Parathyroid adenoma (tissue), 2 donors: ENCODE results near the gene KCNIP1.

Experiments
- H2AFZ ChIP-seq: fragments of 300-600 bp; sonication (generic); one replicate; pipeline ENCODE4 v1.7.0; 2017; ENCODE audit warnings: antibody characterized with exemption, mild to moderate bottlenecking
- H3K27ac ChIP-seq: fragments of 300-600 bp; sonication (generic); one replicate; pipeline ENCODE4 v1.7.0; 2017
- H3K27me3 ChIP-seq: fragments of 300-600 bp; sonication (generic); one replicate; pipeline ENCODE4 v1.7.0; 2017; ENCODE audit warnings: low read length; ENCODE audit not compliant: control insufficient read depth, insufficient read depth
- H3K36me3 ChIP-seq: fragments of 300-600 bp; sonication (generic); one replicate; pipeline ENCODE4 v1.7.0; 2017; ENCODE audit warnings: low read length; ENCODE audit not compliant: control insufficient read depth, insufficient read depth
- H3K4me1 ChIP-seq: fragments of 300-600 bp; sonication (generic); one replicate; pipeline ENCODE4 v1.7.0; 2017; ENCODE audit warnings: control low read depth
- H3K4me2 ChIP-seq: fragments of 300-600 bp; sonication (generic); one replicate; pipeline ENCODE4 v1.7.0; 2017; ENCODE audit warnings: low read length
- H3K4me3 ChIP-seq: fragments of 300-600 bp; sonication (generic); one replicate; pipeline ENCODE4 v1.7.0; 2017; ENCODE audit warnings: low read depth, low read length
- H3K79me2 ChIP-seq: fragments of 300-600 bp; sonication (generic); one replicate; pipeline ENCODE4 v1.7.0; 2017; ENCODE audit warnings: control low read depth
- H3K9ac ChIP-seq: fragments of 300-600 bp; sonication (generic); one replicate; pipeline ENCODE4 v1.7.0; 2017; ENCODE audit warnings: mild to moderate bottlenecking
- H3K9me3 ChIP-seq: fragments of 300-600 bp; sonication (generic); one replicate; pipeline ENCODE4 v1.7.0; 2017; ENCODE audit warnings: low read length; ENCODE audit not compliant: control insufficient read depth
- TF ChIP-seq, protein P1 (sequence below): fragments of 300-600 bp; sonication (generic); IDR thresholded peaks from one replicate; pipeline ENCODE4 v1.7.0; 2017; ENCODE audit warnings: antibody characterized with exemption, mild to moderate bottlenecking
- donor health status: primary hyperparathyroidism.

KCNIP1 gene

DNA sequence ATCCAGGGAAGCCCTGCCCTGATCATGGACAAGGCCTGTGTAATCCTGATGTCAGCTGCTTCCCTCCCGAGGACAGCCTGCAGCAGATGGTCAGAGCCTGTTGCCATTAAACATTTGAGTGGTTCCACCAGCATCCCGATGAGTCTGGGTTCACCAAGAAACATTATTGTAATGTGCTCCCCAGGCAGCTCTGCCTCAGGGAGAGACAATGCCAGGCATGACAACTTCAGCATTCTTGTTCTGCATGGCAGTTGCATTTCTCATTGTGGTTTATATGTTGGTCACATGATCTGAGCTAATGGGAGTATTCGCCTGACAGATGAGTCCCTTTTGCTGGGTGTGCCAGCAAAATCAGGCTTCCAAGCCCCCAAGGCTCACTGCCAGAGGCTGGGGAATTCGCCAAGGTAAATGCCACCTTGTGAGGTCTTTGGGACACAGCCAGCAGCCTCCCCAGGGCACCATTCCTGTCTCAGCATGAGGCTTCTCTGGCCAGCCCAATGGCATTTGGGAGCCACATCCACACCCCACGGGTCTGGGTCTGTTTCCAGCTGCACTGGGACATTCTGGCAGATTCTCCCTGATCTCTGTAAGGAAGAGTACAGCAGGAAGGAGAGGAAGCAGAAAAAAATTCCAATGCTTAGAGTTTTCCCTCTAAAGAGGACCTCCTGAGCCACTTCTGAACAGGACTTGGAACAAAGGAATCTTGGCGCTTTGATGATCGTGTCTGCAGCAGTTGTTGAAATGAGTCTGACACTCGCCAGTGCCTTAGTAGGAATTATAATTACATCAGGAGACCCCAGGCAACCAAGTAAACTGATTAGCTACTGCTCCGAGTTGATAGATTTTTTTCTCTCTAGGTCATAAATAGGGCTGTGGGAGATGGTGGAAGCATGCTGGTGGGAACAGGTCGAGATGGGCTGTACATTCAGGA, 18.7 kb downstream of the KCNIP1 start:
- Histone ChIP-seq H3K27me3 (no peaks in the 10 kb centered on the region), H3K4me2 (no peak overlapping the region), H2AFZ (no peak overlapping the region), H3K9me3 (no peaks in the 10 kb centered on the region), H3K27ac (no peak overlapping the region), H3K4me3 (no peak overlapping the region), H3K4me1 (peaks cover 39% of the 10 kb centered on the region), H3K79me2 (peaks cover 3% of the 10 kb centered on the region), H3K9ac (no peak overlapping the region), H3K36me3 (no peaks in the 10 kb centered on the region)
- TF ChIP-seq, protein P1, sequence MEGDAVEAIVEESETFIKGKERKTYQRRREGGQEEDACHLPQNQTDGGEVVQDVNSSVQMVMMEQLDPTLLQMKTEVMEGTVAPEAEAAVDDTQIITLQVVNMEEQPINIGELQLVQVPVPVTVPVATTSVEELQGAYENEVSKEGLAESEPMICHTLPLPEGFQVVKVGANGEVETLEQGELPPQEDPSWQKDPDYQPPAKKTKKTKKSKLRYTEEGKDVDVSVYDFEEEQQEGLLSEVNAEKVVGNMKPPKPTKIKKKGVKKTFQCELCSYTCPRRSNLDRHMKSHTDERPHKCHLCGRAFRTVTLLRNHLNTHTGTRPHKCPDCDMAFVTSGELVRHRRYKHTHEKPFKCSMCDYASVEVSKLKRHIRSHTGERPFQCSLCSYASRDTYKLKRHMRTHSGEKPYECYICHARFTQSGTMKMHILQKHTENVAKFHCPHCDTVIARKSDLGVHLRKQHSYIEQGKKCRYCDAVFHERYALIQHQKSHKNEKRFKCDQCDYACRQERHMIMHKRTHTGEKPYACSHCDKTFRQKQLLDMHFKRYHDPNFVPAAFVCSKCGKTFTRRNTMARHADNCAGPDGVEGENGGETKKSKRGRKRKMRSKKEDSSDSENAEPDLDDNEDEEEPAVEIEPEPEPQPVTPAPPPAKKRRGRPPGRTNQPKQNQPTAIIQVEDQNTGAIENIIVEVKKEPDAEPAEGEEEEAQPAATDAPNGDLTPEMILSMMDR: no peak

DNA sequence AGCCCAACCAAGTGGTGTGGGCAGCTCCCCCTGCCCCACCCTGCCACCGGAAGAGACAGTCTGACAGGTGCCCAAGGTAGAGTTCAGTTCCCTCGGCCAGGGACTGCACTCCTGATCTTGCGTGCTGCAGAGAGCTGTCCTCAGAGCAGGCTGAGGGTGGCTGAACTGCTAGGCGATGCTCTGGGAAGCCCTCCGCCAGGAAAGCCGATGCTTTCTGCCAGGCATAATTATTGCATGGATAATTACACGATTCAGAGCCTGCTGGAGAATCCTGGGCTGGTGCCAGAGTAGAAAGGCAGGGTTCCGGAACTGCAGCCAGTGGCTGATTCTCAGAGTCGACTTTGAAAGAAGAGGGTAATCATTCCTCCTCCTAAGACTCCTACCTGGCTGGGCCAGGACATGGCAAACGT, 19.3 kb downstream of the KCNIP1 start:
- Histone ChIP-seq H3K36me3 (no peaks in the 10 kb centered on the region), H3K27ac (no peak overlapping the region), H3K4me1 (peaks cover 42% of the 10 kb centered on the region), H3K4me2 (no peak overlapping the region), H3K9me3 (no peaks in the 10 kb centered on the region), H3K9ac (no peak overlapping the region), H2AFZ (no peak overlapping the region), H3K4me3 (no peak overlapping the region), H3K79me2 (peaks cover 3% of the 10 kb centered on the region), H3K27me3 (no peaks in the 10 kb centered on the region)
- TF ChIP-seq, protein P1: no peak

DNA sequence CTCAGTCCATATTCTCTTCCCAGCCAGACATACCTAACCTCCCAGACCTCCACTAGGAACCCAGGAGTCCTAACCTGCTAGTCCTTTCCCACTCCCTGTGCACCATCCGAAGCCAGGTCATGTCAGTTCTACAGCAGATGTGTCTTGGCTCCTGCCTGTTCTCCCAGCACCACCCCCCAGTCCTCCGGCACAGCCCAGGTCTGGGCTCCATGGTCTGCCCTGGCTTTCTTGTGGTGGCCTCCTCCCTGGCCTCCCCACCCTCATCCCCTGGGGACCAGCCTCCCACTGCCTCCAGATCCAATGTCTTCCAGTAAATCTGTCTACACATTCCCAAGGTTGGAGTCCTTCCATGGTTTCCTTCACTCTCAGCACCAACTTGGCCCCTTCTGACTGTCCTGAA, 20.0 kb downstream of the KCNIP1 start:
- Histone ChIP-seq H3K4me3 (no peak overlapping the region), H3K36me3 (no peaks in the 10 kb centered on the region), H3K9ac (no peak overlapping the region), H3K79me2 (peaks cover 3% of the 10 kb centered on the region), H3K27me3 (no peaks in the 10 kb centered on the region), H3K4me2 (no peak overlapping the region), H2AFZ (no peak overlapping the region), H3K4me1 (peaks cover 38% of the 10 kb centered on the region), H3K9me3 (no peaks in the 10 kb centered on the region), H3K27ac (no peak overlapping the region)
- TF ChIP-seq, protein P1: no peak

DNA sequence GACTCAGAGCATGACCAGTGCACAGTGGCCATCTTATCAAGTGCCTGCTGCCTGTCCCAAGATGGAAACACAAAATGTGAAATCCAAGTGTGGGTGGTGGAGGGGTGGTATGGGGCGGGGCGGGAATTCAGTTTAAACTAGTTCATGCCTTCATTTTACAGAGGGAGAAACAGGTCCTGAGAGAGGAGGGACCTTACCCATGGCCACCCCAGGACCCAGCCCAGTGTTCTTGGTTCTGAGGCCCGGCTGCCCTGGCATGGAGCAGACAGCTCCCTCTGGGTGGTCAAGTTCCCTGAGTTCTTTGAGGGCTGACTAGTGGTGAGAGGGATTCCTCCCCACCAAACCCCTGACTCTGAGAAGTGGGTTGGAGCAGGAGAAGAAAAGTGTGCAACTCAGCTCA, 20.8 kb downstream of the KCNIP1 start:
- Histone ChIP-seq H3K9ac (no peak overlapping the region), H3K4me1 (peaks cover 32% of the 10 kb centered on the region), H3K9me3 (no peaks in the 10 kb centered on the region), H2AFZ (no peak overlapping the region), H3K79me2 (peaks cover 3% of the 10 kb centered on the region), H3K4me2 (no peak overlapping the region), H3K27ac (no peak overlapping the region), H3K36me3 (no peaks in the 10 kb centered on the region), H3K4me3 (no peak overlapping the region), H3K27me3 (no peaks in the 10 kb centered on the region)
- TF ChIP-seq, protein P1: no peak
